Smooth muscle cell (in vitro differentiated cells): Measurements from ENCODE around the gene F3. TPM values are rescaled to one million over a fixed set of nuclear protein-coding genes. Genes with fewer than 3 reads are reported as not detected.

Source experiments
- DNase-seq: peaks from one replicate; lab custom pipeline; 2025; ENCODE audit not compliant: unreplicated experiment; lab: John Stamatoyannopoulos, UW
- H2AFZ ChIP-seq: fragments of 200-600 bp; sonication (generic); 2 replicates; pipeline ENCODE4 v1.6.0; 2016; ENCODE audit warnings: antibody characterized with exemption, low read depth, mild to moderate bottlenecking
- H3F3A ChIP-seq: fragments of 200-600 bp; sonication (generic); 2 replicates; pipeline ENCODE4 v1.6.0; 2017; ENCODE audit warnings: antibody characterized with exemption, low read depth
- H3K27ac ChIP-seq: fragments of 200-600 bp; sonication (generic); 2 replicates; pipeline ENCODE4 v1.5.1; 2016; ENCODE audit warnings: low read depth, mild to moderate bottlenecking
- H3K27me3 ChIP-seq: fragments of 200-600 bp; sonication (generic); 2 replicates; pipeline ENCODE4 v1.6.1; 2016; ENCODE audit warnings: low read depth, mild to moderate bottlenecking
- H3K36me3 ChIP-seq: fragments of 200-600 bp; sonication (generic); 2 replicates; pipeline ENCODE4 v1.5.1; 2016; ENCODE audit warnings: low read depth
- H3K4me1 ChIP-seq: fragments of 200-600 bp; sonication (generic); 2 replicates; pipeline ENCODE4 v1.5.1; 2016; ENCODE audit warnings: low read depth
- H3K4me2 ChIP-seq: fragments of 200-600 bp; sonication (generic); 2 replicates; pipeline ENCODE4 v1.6.0; 2016; ENCODE audit warnings: mild to moderate bottlenecking
- H3K4me3 ChIP-seq: fragments of 200-600 bp; sonication (generic); 2 replicates; pipeline ENCODE4 v1.5.1; 2016; ENCODE audit warnings: mild to moderate bottlenecking
- H3K79me2 ChIP-seq: fragments of 200-600 bp; sonication (generic); 2 replicates; pipeline ENCODE4 v1.6.0; 2016; ENCODE audit warnings: low read depth, mild to moderate bottlenecking
- H3K9ac ChIP-seq: fragments of 200-600 bp; sonication (generic); 2 replicates; pipeline ENCODE4 v1.6.0; 2016; ENCODE audit warnings: low read depth
- H3K9me3 ChIP-seq: fragments of 200-600 bp; sonication (generic); replicated peaks from 2 replicates; pipeline ENCODE4 v1.5.1; 2016; ENCODE audit warnings: low read depth
- H4K20me1 ChIP-seq: fragments of 200-600 bp; sonication (generic); 2 replicates; pipeline ENCODE4 v1.6.0; 2016; ENCODE audit warnings: low read depth
- CTCF ChIP-seq: fragments of 200-600 bp; sonication (generic); IDR thresholded peaks from 2 replicates; pipeline ENCODE4 v1.5.1; 2017; ENCODE audit warnings: borderline replicate concordance, mild to moderate bottlenecking, antibody characterized with exemption; ENCODE audit not compliant: insufficient read depth, poor library complexity, severe bottlenecking
- WGBS: methylation state at CpG from one replicate; pipeline ENCODE4 v1.1.7; 2016; ENCODE audit warnings: low lambda C conversion rate; 5-methylcytosine and 5-hydroxymethylcytosine counted together
- polyA plus RNA-seq: library from polyadenylated mRNA; unstranded; fragments of >200 nt; fragmentation: Nextera tagmentation; extraction: Ambion mirVana; gene quantifications from 2 replicates; pipeline ENCODE4 v1.2.1, GENCODE V29; 2016
- total RNA-seq: library from RNA; depleted of rRNA; stranded (reverse); fragments of >200 nt; gene quantifications from 2 replicates; pipeline ENCODE4 v1.2.3, GENCODE V29; 2014

F3 gene
- total and polyA plus RNA-seq, 2 experiments from 2014 or later, result 287 to 338 TPM

- H3K27me3 ChIP-seq, result no peaks in the 10 kb centered on the region
- no peak for TF ChIP-seq CTCF
Measured at GRCh38 chr1:94526152-94526980, 15.2 kb downstream of the F3 start.

GRCh38 chr1:94524531-94524930 is 17.0 kb downstream of the F3 start:
- H3K36me3 ChIP-seq, result no peaks in the 10 kb centered on the region
- peaks cover 6% of the 10 kb centered on the region for H4K20me1 ChIP-seq
- no peaks in the 10 kb centered on the region for H3K9me3 ChIP-seq
- no peaks in the 10 kb centered on the region for H3K4me1 ChIP-seq
- WGBS, result 95% methylated on average over 6 of the region's 6 CpGs
- H3K4me2 ChIP-seq, result no peak overlapping the region
- TF ChIP-seq CTCF, result no peak
- no peaks in the 10 kb centered on the region for H3K79me2 ChIP-seq
- H3K9ac ChIP-seq, result no peak overlapping the region
- no peak overlapping the region for H2AFZ ChIP-seq
- H3F3A ChIP-seq, result peaks cover 19% of the 10 kb centered on the region
- no peak overlapping the region for H3K27ac ChIP-seq
- no peak for DNase-seq
- H3K27me3 ChIP-seq, result no peaks in the 10 kb centered on the region
- H3K4me3 ChIP-seq, result no peak overlapping the region

More at GRCh38 chr1:94526152-94526980, 15.2 kb downstream of the F3 start:
- H3K27ac ChIP-seq, result peak overlapping the region; percentile 51
- H3K9me3 ChIP-seq, result no peaks in the 10 kb centered on the region
- H3F3A ChIP-seq, result peaks cover 36% of the 10 kb centered on the region
- no peak for DNase-seq
- H3K4me3 ChIP-seq, result no peak overlapping the region
- H2AFZ ChIP-seq, result no peak overlapping the region
- no peaks in the 10 kb centered on the region for H3K79me2 ChIP-seq
- no peaks in the 10 kb centered on the region for H3K36me3 ChIP-seq
- H3K9ac ChIP-seq, result no peak overlapping the region
- no peak overlapping the region for H3K4me2 ChIP-seq
- WGBS, result 87% methylated on average over 7 of the region's 7 CpGs
- H4K20me1 ChIP-seq, result peaks cover 21% of the 10 kb centered on the region
- no peaks in the 10 kb centered on the region for H3K4me1 ChIP-seq

- 25% methylated on average over 4 of the region's 4 CpGs for WGBS
- Histone ChIP-seq H2AFZ (no peak overlapping the region), H3K4me3 (no peak overlapping the region), H3K27ac (no peak overlapping the region), H3K27me3 (no peaks in the 10 kb centered on the region), H3K36me3 (no peaks in the 10 kb centered on the region), H3K79me2 (no peaks in the 10 kb centered on the region), H3K9me3 (no peaks in the 10 kb centered on the region), H3K9ac (no peak overlapping the region), H4K20me1 (no peaks in the 10 kb centered on the region), H3F3A (peaks cover 5% of the 10 kb centered on the region), H3K4me1 (no peaks in the 10 kb centered on the region), H3K4me2 (no peak overlapping the region)
- peak; percentile 56 for TF ChIP-seq CTCF
- DNase-seq, result no peak
Measured at GRCh38 chr1:94522304-94522703, 19.3 kb downstream of the F3 start.

- Histone ChIP-seq H3K36me3 (no peaks in the 10 kb centered on the region), H3K4me2 (no peak overlapping the region), H3K27me3 (no peaks in the 10 kb centered on the region), H3K9ac (no peak overlapping the region), H3K4me1 (no peaks in the 10 kb centered on the region), H3K9me3 (no peaks in the 10 kb centered on the region), H3K4me3 (no peak overlapping the region), H2AFZ (no peak overlapping the region), H4K20me1 (no peaks in the 10 kb centered on the region), H3K27ac (no peak overlapping the region), H3K79me2 (no peaks in the 10 kb centered on the region), H3F3A (no peaks in the 10 kb centered on the region)
- no peak for DNase-seq
- 83% methylated on average over 2 of the region's 2 CpGs for WGBS
- no peak for TF ChIP-seq CTCF
Measured at GRCh38 chr1:94519351-94519750, 22.2 kb downstream of the F3 start.
